NAMALWA (cell line): ENCODE measurements around the gene NT5M.

Experiments used
- DNase-seq: peaks from one replicate; pipeline ENCODE4 v3.0.0-alpha.2; 2015; ENCODE audit warnings: low spot score

NT5M gene

GRCh38 chr17:17343896-17344506 lies 40.8 kb downstream of the NT5M start:
- DNase-seq, result no peak

- no peak for DNase-seq
Measured at GRCh38 chr17:17344507-17345293, 41.5 kb downstream of the NT5M start.

- DNase-seq, result no peak
Measured at GRCh38 chr17:17345294-17345597, 42.1 kb downstream of the NT5M start.

- DNase-seq, result no peak
Measured at GRCh38 chr17:17345686-17346427, 42.7 kb downstream of the NT5M start.

- DNase-seq, result no peak
Measured at GRCh38 chr17:17346428-17347233, 43.5 kb downstream of the NT5M start.

- DNase-seq, result no peak
Measured at GRCh38 chr17:17347234-17347955, 44.2 kb downstream of the NT5M start.

GRCh38 chr17:17347956-17348871 lies 45.0 kb downstream of the NT5M start:
- no peak for DNase-seq

GRCh38 chr17:17348872-17349723 lies 45.9 kb downstream of the NT5M start:
- no peak for DNase-seq

GRCh38 chr17:17349724-17350106 lies 46.5 kb downstream of the NT5M start:
- DNase-seq, result no peak

GRCh38 chr17:17350491-17351355 lies 47.5 kb downstream of the NT5M start:
- DNase-seq, result no peak

- DNase-seq, result no peak
Measured at GRCh38 chr17:17351356-17351891, 48.3 kb downstream of the NT5M start.

GRCh38 chr17:17351901-17352781 lies 49.0 kb downstream of the NT5M start:
- DNase-seq, result no peak

- DNase-seq, result no peak
Measured at GRCh38 chr17:17352836-17353624, 49.9 kb downstream of the NT5M start.

GRCh38 chr17:17353625-17354484 lies 50.7 kb downstream of the NT5M start:
- no peak for DNase-seq

GRCh38 chr17:17354560-17355349 lies 51.6 kb downstream of the NT5M start:
- peak; percentile 73 for DNase-seq
